Choroid plexus epithelial cell (primary cell): ENCODE data around the gene TRMT6.

Experiments
- DNase-seq: peaks from one replicate; pipeline ENCODE4 v3.0.0-alpha.2; 2010; ENCODE audit warnings: low read depth
- H3K4me3 ChIP-seq: 2 replicates; pipeline ENCODE4 v1.5.1; 2011; ENCODE audit warnings: low read depth, mild to moderate bottlenecking, control low read depth, low read length, moderate library complexity
- TF ChIP-seq, protein P1 (sequence below): conservative IDR thresholded peaks from 2 replicates; pipeline ENCODE4 v1.5.1; 2011; ENCODE audit warnings: low read depth, mild to moderate bottlenecking, control low read depth, inconsistent platforms, low read length, moderate library complexity

Gene TRMT6

GRCh38 chr20:5890773-5891441 lies 59.4 kb downstream of the TRMT6 start:
- peak; percentile 48 for DNase-seq
- TF ChIP-seq, protein P1, sequence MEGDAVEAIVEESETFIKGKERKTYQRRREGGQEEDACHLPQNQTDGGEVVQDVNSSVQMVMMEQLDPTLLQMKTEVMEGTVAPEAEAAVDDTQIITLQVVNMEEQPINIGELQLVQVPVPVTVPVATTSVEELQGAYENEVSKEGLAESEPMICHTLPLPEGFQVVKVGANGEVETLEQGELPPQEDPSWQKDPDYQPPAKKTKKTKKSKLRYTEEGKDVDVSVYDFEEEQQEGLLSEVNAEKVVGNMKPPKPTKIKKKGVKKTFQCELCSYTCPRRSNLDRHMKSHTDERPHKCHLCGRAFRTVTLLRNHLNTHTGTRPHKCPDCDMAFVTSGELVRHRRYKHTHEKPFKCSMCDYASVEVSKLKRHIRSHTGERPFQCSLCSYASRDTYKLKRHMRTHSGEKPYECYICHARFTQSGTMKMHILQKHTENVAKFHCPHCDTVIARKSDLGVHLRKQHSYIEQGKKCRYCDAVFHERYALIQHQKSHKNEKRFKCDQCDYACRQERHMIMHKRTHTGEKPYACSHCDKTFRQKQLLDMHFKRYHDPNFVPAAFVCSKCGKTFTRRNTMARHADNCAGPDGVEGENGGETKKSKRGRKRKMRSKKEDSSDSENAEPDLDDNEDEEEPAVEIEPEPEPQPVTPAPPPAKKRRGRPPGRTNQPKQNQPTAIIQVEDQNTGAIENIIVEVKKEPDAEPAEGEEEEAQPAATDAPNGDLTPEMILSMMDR, result no peak
- H3K4me3 ChIP-seq, result no peak overlapping the region

DNA sequence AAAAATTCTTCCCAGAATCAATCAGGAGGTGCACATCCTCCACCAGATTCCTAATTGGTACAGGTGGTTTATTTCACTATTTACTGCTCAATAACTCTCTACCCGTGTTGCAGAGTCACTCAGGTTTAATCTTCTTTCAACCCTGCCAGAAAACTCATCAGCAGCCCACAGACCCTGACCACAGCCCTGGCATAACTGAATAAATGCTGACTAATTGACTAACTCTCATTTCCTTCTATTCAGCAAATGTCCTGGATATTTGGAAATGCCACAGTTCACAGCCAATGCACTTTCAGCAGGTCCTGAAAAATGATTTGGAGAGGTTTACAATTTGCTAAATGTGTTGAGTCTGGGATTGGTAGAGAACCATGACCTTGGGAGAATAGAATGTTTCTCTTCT lies 62.3 kb downstream of the TRMT6 start:
- no peak for DNase-seq
- no peak overlapping the region for H3K4me3 ChIP-seq
- TF ChIP-seq, protein P1, result no peak

DNA sequence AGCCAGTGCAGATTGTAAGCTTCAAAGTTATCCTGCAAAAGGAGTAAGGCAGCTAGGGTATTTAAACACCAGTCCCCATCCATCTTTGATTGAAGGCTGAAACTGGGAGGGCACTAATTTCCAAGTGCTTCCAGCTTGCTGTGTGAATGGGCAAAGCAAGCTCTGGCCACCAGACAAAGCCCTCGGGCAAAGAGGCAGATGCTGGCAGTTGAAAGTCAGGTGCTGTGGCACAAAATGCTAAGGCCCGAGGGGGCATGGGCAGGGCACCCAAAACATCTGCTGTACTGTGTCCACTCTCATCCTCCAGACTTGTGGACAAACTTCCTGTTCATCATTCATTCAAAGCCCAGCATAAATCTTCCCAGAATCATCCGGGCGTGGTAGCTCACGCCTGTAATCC lies 62.9 kb downstream of the TRMT6 start:
- DNase-seq, result no peak
- TF ChIP-seq, protein P1, result no peak
- H3K4me3 ChIP-seq, result no peak overlapping the region
